ENCODE data around the gene FUS. TPM values are rescaled to one million over a fixed set of nuclear protein-coding genes. Genes with fewer than 3 reads are reported as not detected.

FUS gene
- total and polyA plus RNA-seq, 2 of the 8 experiments (the other 6 are each of a cell fraction or from before 2014, with no cell fraction given): 484 to 685 TPM

DNA sequence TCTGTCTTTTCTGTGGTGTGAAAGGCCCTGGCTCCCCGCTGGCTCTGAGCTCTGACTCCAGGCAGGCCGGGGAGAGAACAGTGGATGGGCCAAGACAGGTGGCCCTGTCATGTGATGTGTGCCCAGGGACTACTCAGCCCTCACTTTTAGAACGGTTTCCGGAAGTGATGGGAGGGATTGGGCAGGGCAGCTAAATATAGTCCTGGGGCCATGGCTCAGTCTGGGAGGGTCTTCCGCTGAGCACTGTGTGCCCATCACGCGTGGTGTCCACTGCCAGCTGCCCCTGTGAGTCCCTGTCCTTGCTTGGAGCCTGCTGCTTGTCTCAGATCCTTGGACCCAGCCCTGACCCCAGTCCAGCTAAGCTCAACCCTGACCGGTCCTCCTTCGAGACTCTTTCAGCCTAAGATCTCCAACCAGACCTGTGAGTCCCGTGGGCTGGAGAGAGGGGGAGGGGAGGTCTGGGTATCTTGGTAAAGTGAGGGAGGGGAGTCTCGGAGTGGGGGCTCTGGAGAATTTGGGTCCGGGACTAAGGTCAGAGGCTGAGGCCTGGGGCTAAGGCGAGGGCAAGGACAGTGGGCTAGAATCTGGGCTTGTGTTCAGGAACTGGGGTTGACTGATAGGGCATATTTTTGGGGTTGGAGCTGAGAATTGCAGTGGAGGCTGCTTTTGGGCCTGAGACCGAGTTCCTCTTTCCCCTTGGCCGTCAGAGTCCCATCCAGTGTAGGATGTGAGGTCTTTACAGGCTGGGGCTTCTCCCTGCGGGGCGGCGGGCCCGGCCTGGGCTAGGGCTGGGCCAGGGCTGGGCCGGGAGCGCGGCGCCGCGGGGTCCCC lies 34.2 kb downstream of the FUS start, which contains the start of gene TRIM72:
Gene TRIM72 (plus strand): TSS at position 243 of the 831 bp plus-strand sequence. CDS start 620 bp downstream, outside the sequence.
- Histone ChIP-seq H2BK120ac (replicated peaks; ENCODE audit: low read depth, low read length) (peak within 1 kb of the TSS; percentile 87), H3K18ac (ENCODE audit: extremely low read depth, low read length) (peak within 1 kb of the TSS; percentile 97), H3K9ac (replicated peaks in 1 of 4; ENCODE audit: extremely low read depth in 1 of 4, low read depth in 3 of 4, low read length in 3 of 4) (peak within 1 kb of the TSS; percentile 4 to 71 (median 40); a peak in 5 of 7 replicates), H3K23ac (ENCODE audit: insufficient read length) (no peak within 1 kb of the TSS), H3K14ac (ENCODE audit: insufficient read length) (peak within 1 kb of the TSS; percentile 78), H4K8ac (ENCODE audit: extremely low read depth, insufficient read depth, low read length) (peak within 1 kb of the TSS; percentile 93), H2BK15ac (ENCODE audit: low read length) (peak within 1 kb of the TSS; percentile 95; the same call in 1 of the 2 replicates), H3K27me3 (replicated peaks in 1 of 4; ENCODE audit: control insufficient read depth in 3 of 4, extremely low read depth in 1 of 4, insufficient read depth in 3 of 4, low read length in 3 of 4) (peaks cover 8 to 21% (median 19%) of the 10 kb centered on the region in 4 experiments), H4K5ac (ENCODE audit: insufficient read length, low read depth, low read length) (peak within 1 kb of the TSS; percentile 96), H2BK12ac (ENCODE audit: low read depth, low read length) (peak within 1 kb of the TSS; percentile 99; the same call in 1 of the 2 replicates), H3K27ac (ENCODE audit: low read depth, low read length) (no peak within 1 kb of the TSS), H2AFZ (ENCODE audit: low read length) (no peak within 1 kb of the TSS), H3K4me2 (ENCODE audit: insufficient read depth in 1 of 2, low read depth in 2 of 2, low read length in 2 of 2) (peak within 1 kb of the TSS; percentile 79 to 92), H2AK5ac (ENCODE audit: low read depth, low read length) (no peak within 1 kb of the TSS), H4K91ac (replicated peaks; ENCODE audit: insufficient read length, low read length) (peak within 1 kb of the TSS; percentile 99), H3K79me2 (ENCODE audit: control insufficient read depth in 1 of 2, insufficient read depth in 2 of 2, low read length in 2 of 2) (no peaks in the 10 kb centered on the region), H3K36me3 (ENCODE audit: control insufficient read depth in 2 of 4, insufficient read depth in 4 of 4, low read length in 3 of 4) (no peaks in the 10 kb centered on the region), H3K23me2 (ENCODE audit: low read depth, low read length) (peaks cover 19% of the 10 kb centered on the region), H3K79me1 (ENCODE audit: low read depth, low read length) (no peaks in the 10 kb centered on the region), H3K9me3 (ENCODE audit: insufficient read depth in 2 of 2, low read depth in 1 of 2, low read length in 1 of 2) (no peaks in the 10 kb centered on the region), H3K56ac (replicated peaks; ENCODE audit: insufficient read length, low read depth, low read length) (peak within 1 kb of the TSS; percentile 92), H4K20me1 (replicated peaks in 1 of 2; ENCODE audit: control insufficient read depth in 1 of 2, insufficient read depth in 2 of 2, low read length in 2 of 2) (no peaks in the 10 kb centered on the region), H2BK20ac (ENCODE audit: low read length) (peak within 1 kb of the TSS; percentile 48; the same call in 1 of the 2 replicates), H2BK5ac (ENCODE audit: low read depth, low read length) (peak within 1 kb of the TSS; percentile 83; the same call in 1 of the 2 replicates), H3K4me1 (replicated peaks in 1 of 4; ENCODE audit: control insufficient read depth in 3 of 4, insufficient read depth in 4 of 4, low read length in 3 of 4) (peaks cover 0 to 33% (median 20%) of the 10 kb centered on the region in 4 experiments; a peak in 6 of 7 replicates), H3K4me3 (ENCODE audit: extremely low read depth in 1 of 4, insufficient read depth in 2 of 4, low read depth in 3 of 4, low read length in 4 of 4) (peak within 1 kb of the TSS; percentile 30 to 74 (median 59)), H3K4ac (replicated peaks; ENCODE audit: insufficient read length, low read depth, low read length) (peak within 1 kb of the TSS; percentile 96)
- CTCF ChIA-PET (ENCODE audit: partially characterized antibody): interaction anchor here (0.8 to 2.3 kb wide), 9 partner anchors 10 to 246 kb away, joined by 3 to 8 read pairs (median 3); no protein-coding TSS in a partner anchor
- DNase-seq (ENCODE audit: low read depth in 1 of 2, low spot score in 2 of 2) (no peak), FAIRE-seq (no peak)
- 40% methylated on average over 25 of the region's 25 CpGs; no CpG with 5 or more reads in 1 of the 2 experiments for WGBS, 2 experiments (ENCODE audit: extremely low coverage in 1 of 2, insufficient coverage in 1 of 2, insufficient read length in 1 of 2, insufficient replicate concordance in 2 of 2, low coverage in 1 of 2, low lambda C conversion rate in 2 of 2, missing lambda C conversion rate in 1 of 2)
- no peak for TF ChIP-seq JUN (IDR thresholded peaks at IDR 0.05; ENCODE audit: low read depth, low read length)
- 0 out of 4 replicates have a peak, but pooled peaks of 1 of the 2 experiments have one; percentile 3 for TF ChIP-seq SIN3A (conservative IDR thresholded peaks at IDR 0.05 in 1 of 2, IDR thresholded peaks at IDR 0.05 in 1 of 2; ENCODE audit: low read depth in 1 of 2, low read length in 2 of 2)
- POLR2A ChIA-PET (ENCODE audit: partially characterized antibody): interaction anchor here (0.6 to 24.0 kb wide), 14 partner anchors 17 to 498 kb away, joined by 3 to 430 read pairs (median 5); partner anchors contain the start of genes FUS and PYCARD
